ENCODE data around the gene EXOC3L1.

DNA sequence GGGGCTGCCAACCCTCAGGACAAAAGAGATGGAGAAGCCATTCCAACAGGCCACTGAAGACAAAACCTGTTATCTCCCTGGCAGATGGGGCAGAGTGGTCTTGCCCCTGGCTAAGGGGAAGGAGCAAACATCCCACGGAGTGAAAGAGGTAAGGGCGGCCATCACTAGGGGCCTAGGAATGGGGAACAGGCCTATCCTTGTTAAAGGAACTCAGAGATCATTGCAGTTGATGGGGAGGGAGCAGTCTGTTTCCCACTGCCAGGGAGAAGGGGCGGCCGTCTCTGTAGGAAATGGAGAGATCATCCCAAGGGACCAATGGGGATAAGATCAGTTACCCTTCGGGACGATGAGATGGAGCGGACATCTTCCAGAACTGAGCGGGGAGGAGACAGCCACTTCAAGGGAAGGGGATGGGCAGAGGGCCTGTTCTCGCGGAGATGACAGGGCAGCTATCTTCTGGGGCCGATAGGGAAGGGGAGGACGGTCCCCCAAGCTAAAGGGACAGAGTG is 36.4 kb upstream of the EXOC3L1 start:
- TF ChIP-seq ZNF302 (tag by site-specific recombination; IDR thresholded peaks at IDR 0.05; ENCODE audit: low read depth) (no peak), SP2 (tag by site-specific recombination; IDR thresholded peaks at IDR 0.05) (no peak), PRDM1 (tag by site-specific recombination; IDR thresholded peaks at IDR 0.05) (no peak), ZIC2 (tag by site-specific recombination; IDR thresholded peaks at IDR 0.05) (no peak), ZNF184 (tag by site-specific recombination; IDR thresholded peaks at IDR 0.05) (no peak)
- TF ChIP-seq, protein P1, sequence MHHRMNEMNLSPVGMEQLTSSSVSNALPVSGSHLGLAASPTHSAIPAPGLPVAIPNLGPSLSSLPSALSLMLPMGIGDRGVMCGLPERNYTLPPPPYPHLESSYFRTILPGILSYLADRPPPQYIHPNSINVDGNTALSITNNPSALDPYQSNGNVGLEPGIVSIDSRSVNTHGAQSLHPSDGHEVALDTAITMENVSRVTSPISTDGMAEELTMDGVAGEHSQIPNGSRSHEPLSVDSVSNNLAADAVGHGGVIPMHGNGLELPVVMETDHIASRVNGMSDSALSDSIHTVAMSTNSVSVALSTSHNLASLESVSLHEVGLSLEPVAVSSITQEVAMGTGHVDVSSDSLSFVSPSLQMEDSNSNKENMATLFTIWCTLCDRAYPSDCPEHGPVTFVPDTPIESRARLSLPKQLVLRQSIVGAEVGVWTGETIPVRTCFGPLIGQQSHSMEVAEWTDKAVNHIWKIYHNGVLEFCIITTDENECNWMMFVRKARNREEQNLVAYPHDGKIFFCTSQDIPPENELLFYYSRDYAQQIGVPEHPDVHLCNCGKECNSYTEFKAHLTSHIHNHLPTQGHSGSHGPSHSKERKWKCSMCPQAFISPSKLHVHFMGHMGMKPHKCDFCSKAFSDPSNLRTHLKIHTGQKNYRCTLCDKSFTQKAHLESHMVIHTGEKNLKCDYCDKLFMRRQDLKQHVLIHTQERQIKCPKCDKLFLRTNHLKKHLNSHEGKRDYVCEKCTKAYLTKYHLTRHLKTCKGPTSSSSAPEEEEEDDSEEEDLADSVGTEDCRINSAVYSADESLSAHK (tag by site-specific recombination; IDR thresholded peaks at IDR 0.05), result peak; percentile 3; the same call in 1 of the 2 replicates
- TF ChIP-seq, protein P2, sequence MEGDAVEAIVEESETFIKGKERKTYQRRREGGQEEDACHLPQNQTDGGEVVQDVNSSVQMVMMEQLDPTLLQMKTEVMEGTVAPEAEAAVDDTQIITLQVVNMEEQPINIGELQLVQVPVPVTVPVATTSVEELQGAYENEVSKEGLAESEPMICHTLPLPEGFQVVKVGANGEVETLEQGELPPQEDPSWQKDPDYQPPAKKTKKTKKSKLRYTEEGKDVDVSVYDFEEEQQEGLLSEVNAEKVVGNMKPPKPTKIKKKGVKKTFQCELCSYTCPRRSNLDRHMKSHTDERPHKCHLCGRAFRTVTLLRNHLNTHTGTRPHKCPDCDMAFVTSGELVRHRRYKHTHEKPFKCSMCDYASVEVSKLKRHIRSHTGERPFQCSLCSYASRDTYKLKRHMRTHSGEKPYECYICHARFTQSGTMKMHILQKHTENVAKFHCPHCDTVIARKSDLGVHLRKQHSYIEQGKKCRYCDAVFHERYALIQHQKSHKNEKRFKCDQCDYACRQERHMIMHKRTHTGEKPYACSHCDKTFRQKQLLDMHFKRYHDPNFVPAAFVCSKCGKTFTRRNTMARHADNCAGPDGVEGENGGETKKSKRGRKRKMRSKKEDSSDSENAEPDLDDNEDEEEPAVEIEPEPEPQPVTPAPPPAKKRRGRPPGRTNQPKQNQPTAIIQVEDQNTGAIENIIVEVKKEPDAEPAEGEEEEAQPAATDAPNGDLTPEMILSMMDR (tag by site-specific recombination; IDR thresholded peaks at IDR 0.05), result no peak

All from HEK293 (cell line).